Activated CD4-positive, alpha-beta T cell treated with anti-CD3 and anti-CD28 coated beads for 4 hours (primary cell): Measurements from ENCODE around the gene NPY4R.
"Not testable (repeated sequence)": the region's sequence is repeated elsewhere in the genome, so short reads cannot be mapped to it uniquely, and the experiment has no call there.

Source experiments
- DNase-seq, 2 donors: peaks; one replicate each; pipeline ENCODE4 v3.0.0-alpha.2; 2020

The NPY4R gene

DNA sequence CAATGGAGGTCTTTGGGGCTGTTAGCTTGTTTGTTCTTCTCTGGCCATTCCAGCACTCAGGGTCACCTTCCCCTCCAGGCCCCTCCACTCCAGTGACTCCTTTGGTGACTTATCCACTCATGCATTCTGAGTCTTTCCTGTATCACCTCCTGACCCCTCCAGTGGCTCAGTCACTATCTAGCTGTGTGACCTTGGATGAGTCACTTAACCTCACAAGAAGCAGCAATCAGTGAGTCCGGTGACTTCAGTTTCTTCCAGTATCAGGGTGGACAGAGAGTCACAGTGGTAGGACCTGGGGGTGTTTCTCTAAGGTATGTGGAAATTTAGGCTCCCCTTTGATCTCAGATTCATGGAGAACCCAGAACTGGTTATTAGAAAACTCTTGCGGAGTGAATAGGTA lies 9.8 kb downstream of the NPY4R start:
- DNase-seq, result not testable (repeated sequence)

- DNase-seq, result not testable (repeated sequence)
These were observed 14.4 kb downstream of the NPY4R start for GRCh38 chr10:46451365-46451764.

DNA sequence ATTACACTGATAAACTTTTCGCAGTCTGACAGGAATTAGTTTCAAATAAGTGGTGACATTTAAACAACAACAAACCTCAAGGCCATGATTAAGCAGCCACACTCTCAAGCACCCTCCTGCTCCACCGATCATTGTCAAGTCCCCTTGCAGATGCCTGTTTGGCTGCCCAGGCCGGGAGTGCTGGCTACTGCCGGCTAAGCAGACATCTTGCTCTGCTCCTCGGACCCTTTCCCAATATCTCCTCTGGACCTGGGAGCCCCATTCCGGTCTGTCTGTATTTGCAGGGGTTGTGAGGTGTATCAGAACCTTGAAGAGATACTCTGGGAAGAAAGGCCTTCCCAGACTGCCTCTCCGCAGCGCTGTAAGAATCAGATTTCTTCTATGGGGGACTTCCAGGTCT lies 14.9 kb downstream of the NPY4R start:
- DNase-seq, result not testable (repeated sequence)

- not testable (repeated sequence) for DNase-seq
These were observed 18.3 kb downstream of the NPY4R start for GRCh38 chr10:46447439-46447838.

DNA sequence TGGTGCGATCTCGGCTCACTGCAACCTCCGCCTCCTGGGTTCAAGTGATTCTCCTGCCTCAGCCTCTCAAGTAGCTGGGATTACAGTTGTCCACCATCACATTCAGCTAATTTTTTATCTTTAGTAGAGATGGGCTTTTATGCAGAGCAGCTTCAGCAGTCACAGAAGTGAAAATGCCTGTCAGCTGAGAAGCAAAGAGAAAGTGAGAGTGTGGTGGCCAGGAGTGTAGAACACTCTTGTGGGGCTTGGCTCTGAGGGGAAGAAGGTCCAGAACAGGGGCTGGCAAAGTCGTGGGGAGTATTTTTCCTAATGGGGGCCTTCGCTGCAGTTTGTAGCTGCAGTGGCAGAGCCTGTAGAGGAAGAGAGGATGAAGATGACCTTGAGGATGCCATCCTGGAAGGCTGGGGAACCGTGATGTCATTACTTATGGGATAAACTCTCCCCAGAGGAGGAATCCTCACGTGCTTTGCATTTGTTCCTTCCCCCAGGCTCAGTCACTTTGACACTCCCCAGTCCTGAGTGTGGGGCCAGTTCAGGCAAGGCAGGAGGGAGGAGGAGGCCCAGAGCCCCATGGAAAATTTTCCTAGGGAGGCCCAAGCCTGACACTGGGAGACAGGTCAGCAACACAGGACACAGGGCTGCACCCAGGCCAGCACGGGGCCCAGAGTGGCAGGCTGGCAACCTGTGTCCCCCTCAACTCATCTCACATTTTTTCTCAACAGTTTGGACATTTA lies 20.2 kb downstream of the NPY4R start:
- DNase-seq, result not testable (repeated sequence)

GRCh38 chr10:46443422-46443821 lies 22.3 kb downstream of the NPY4R start:
- DNase-seq, result not testable (repeated sequence)

DNA sequence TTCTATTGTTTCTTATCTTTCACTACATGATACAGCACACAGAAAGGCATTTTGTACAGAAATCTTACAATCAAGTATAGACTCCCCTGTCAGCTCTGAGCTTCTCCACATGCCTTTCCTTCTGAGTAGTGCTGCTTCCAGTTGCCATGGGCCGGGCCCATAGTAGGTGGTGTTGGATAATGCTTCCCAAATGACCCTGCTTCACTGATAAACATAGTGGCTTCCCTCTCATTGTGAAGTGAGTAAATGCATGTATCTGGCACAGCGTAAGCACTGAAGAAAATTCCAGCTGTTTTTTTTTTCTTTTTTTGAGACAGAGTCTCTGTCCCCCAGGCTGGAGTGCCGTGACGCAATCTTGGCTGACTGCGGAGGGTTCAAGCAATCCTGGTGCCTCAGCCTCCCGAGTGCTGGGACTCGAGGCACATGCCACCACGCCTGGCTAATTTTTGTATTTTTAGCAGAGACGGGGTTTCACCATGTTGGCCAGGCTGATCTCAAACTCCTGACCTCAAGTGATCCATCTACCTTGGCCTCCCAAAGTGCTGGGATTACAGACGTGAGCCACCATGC lies 23.0 kb downstream of the NPY4R start:
- not testable (repeated sequence) for DNase-seq

DNA sequence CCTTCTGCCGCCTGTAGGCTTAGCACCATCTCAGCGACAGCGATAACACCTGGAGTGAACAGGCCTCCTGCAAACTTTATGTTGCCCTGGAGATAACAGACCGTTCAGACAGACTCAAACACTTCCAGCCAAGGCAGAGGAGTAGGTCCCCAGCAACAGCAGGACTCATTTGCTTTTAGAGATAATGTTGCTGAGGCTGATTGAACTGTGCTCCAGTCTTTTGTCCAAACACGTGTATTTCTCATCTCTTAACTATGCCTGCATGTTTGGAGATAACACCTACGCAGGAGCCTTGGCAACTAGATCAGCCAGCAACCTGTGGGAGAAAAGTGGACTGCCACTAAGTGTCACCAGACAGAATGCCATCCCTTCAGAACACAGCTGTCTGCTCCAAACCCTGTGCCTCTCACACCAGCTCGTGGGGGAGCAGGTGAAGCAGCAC lies 23.9 kb downstream of the NPY4R start:
- DNase-seq, result not testable (repeated sequence)

DNA sequence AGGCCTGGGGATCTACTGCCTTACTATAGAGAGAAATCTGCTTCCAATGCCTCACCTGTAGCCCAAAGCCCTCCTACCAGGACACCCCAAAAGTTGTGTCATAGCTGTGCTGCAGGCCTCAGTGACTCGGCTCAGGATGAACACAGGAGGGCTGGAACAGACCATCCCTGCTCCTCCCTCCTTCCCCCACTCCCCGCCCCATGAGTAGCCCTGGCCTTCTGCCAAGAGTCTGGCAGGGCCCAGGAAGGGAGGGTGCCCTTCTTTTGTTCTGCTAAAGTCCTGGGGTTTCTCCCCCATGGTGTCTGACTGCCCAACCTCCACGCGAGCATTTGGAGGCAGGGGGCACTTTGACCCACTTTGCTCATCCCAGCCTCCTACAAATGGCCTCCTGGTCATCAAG lies 24.8 kb downstream of the NPY4R start:
- DNase-seq, result not testable (repeated sequence)

- not testable (repeated sequence) for DNase-seq
These were observed 42.2 kb downstream of the NPY4R start for GRCh38 chr10:46423550-46423949.

DNA sequence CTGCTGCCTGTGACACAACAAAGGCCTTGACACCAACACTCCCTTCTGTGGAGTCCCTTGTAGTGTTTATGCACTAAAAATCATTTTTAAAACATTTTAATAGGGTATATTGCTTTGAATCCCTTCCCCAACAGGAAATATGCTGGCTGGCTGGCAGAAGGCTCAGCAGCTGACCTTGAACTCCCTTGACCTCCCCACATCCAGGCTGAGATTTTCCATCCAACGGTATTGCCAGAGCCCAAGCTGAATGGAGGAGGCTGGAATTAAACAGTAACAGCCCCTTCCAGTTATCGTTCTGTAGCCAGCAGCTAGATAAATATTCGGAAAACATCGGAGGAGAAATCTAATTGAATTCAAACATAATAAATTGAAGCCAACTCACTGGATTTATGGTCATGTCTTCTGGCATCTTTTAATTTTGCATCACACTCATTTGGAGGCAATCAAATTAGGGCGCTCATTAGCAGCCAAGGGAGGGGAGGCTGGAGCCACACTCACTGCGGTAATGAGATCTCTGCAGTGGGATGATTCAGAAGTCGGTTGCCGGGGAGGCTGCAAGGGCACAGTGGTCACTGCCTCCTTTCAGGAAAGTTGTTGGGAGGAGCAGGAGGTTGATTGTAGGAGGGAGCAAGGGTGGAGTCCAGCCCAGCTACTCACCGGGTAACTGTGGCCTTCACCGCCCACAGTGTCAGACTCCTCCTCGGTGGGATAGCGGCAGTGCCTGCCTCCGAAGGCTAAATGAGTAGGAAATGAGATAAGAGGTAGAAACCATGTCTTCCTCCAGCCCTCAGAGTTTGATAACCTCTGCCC lies 46.0 kb downstream of the NPY4R start:
- DNase-seq, result not testable (repeated sequence)

GRCh38 chr10:46418283-46418682 lies 47.5 kb downstream of the NPY4R start:
- DNase-seq, result not testable (repeated sequence)

GRCh38 chr10:46415291-46415690 lies 50.5 kb downstream of the NPY4R start:
- not testable (repeated sequence) for DNase-seq

GRCh38 chr10:46412665-46413064 lies 53.1 kb downstream of the NPY4R start:
- DNase-seq, result not testable (repeated sequence)

DNA sequence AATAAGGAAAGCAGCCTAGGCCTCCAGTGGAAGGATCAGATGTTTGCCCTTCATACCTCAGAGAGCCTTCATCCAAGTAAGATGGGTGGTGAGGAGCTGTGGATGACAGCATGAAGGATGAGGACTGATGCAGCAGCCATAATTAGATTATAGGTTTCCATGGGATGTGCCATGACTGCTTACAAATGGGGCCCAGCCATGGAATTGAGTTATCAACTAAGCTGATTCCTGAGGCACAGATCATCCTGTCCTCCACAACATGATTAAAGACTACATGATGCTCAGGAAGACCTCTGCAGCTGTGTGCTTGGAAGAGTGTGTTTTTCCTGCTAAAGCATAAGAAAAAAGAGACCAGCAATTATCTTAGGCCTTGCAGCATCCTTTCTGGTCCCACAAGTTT lies 54.6 kb downstream of the NPY4R start:
- DNase-seq, result not testable (repeated sequence)
